ENCODE data around the gene ADARB1.

ADARB1 gene

GRCh38 chr21:45096217-45096616 lies 21.8 kb downstream of the ADARB1 start:
- TF ChIP-seq FOXA1 (IDR thresholded peaks at IDR 0.05) = no peak
- TF ChIP-seq HDGF (IDR thresholded peaks at IDR 0.05; ENCODE audit: borderline replicate concordance) = no peak
- TF ChIP-seq SUZ12 (IDR thresholded peaks at IDR 0.05) = no peak
- TF ChIP-seq SP1 (IDR thresholded peaks at IDR 0.05) = no peak
- no peak for TF ChIP-seq CTBP1 (IDR thresholded peaks at IDR 0.05; ENCODE audit: borderline replicate concordance)
- no peak for TF ChIP-seq TARDBP (IDR thresholded peaks at IDR 0.05)
- DNase-seq (ENCODE audit: extremely low spot score) = no peak
- POLR2A ChIA-PET = no interaction called here
- CTCF ChIA-PET = interaction anchor here (1.4 kb wide), 1 partner anchor 44 kb away, joined by 4 read pairs; no protein-coding TSS in a partner anchor

GRCh38 chr21:45097827-45098387 lies 23.5 kb downstream of the ADARB1 start:
- DNase-seq (ENCODE audit: extremely low spot score) = no peak
- TF ChIP-seq SP1 (IDR thresholded peaks at IDR 0.05) = no peak
- POLR2A ChIA-PET = no interaction called here
- CTCF ChIA-PET = interaction anchor here (0.7 to 2.4 kb wide), 4 partner anchors 22 to 43 kb away, joined by 3 to 20 read pairs (median 8); no protein-coding TSS in a partner anchor

GRCh38 chr21:45098867-45099266 lies 24.5 kb downstream of the ADARB1 start:
- ChIA-PET POLR2A (no interaction called here), CTCF (interaction anchor here (1.0 to 2.4 kb wide), 4 partner anchors 13 to 39 kb away, joined by 4 to 20 read pairs (median 9); no protein-coding TSS in a partner anchor)
- DNase-seq (ENCODE audit: extremely low spot score) = peak; percentile 54
- TF ChIP-seq CTBP1 (IDR thresholded peaks at IDR 0.05; ENCODE audit: borderline replicate concordance) (no peak), PKNOX1 (IDR thresholded peaks at IDR 0.05) (0 out of 2 replicates have a peak, but pooled peaks have one; percentile 35), BHLHE40 (IDR thresholded peaks at IDR 0.05; ENCODE audit: borderline replicate concordance) (no peak), FOXA1 (IDR thresholded peaks at IDR 0.05) (no peak)

GRCh38 chr21:45099571-45099970 lies 25.2 kb downstream of the ADARB1 start:
- ChIA-PET POLR2A (no interaction called here), CTCF (interaction anchor here (1.7 to 2.4 kb wide), 3 partner anchors 14 to 38 kb away, joined by 5 to 20 read pairs (median 13); no protein-coding TSS in a partner anchor)
- DNase-seq (ENCODE audit: extremely low spot score) = no peak
- TF ChIP-seq LEF1 (IDR thresholded peaks at IDR 0.05; ENCODE audit: borderline replicate concordance) (no peak), SP1 (IDR thresholded peaks at IDR 0.05) (no peak)

GRCh38 chr21:45100866-45101265 lies 26.5 kb downstream of the ADARB1 start:
- TF ChIP-seq FOXA1 (IDR thresholded peaks at IDR 0.05) (no peak), NFRKB (IDR thresholded peaks at IDR 0.05) (no peak), SUZ12 (IDR thresholded peaks at IDR 0.05) (no peak), FOXK2 (IDR thresholded peaks at IDR 0.05) (no peak), LEF1 (IDR thresholded peaks at IDR 0.05; ENCODE audit: borderline replicate concordance) (no peak), BHLHE40 (IDR thresholded peaks at IDR 0.05; ENCODE audit: borderline replicate concordance) (no peak), CTBP1 (IDR thresholded peaks at IDR 0.05; ENCODE audit: borderline replicate concordance) (no peak), L3MBTL2 (conservative IDR thresholded peaks at IDR 0.05) (no peak), ELF4 (IDR thresholded peaks at IDR 0.05) (no peak), HDGF (IDR thresholded peaks at IDR 0.05; ENCODE audit: borderline replicate concordance) (no peak), FOXM1 (IDR thresholded peaks at IDR 0.05; ENCODE audit: borderline replicate concordance) (no peak), TARDBP (IDR thresholded peaks at IDR 0.05) (no peak), SP1 (IDR thresholded peaks at IDR 0.05) (no peak), PKNOX1 (IDR thresholded peaks at IDR 0.05) (no peak), ARNT (IDR thresholded peaks at IDR 0.05) (no peak), ZNF384 (IDR thresholded peaks at IDR 0.05) (no peak)
- no peak for DNase-seq (ENCODE audit: extremely low spot score)
- ChIA-PET CTCF (no interaction called here), POLR2A (no interaction called here)

GRCh38 chr21:45102391-45102932 lies 28.1 kb downstream of the ADARB1 start:
- POLR2A ChIA-PET = no interaction called here
- DNase-seq (ENCODE audit: extremely low spot score) = no peak

More at GRCh38 chr21:45102391-45102932, 28.1 kb downstream of the ADARB1 start:
- TF ChIP-seq L3MBTL2 (conservative IDR thresholded peaks at IDR 0.05) (no peak), NFRKB (IDR thresholded peaks at IDR 0.05) (no peak), PKNOX1 (IDR thresholded peaks at IDR 0.05) (no peak), ARNT (IDR thresholded peaks at IDR 0.05) (no peak), SUZ12 (IDR thresholded peaks at IDR 0.05) (no peak), ZNF384 (IDR thresholded peaks at IDR 0.05) (no peak), CTBP1 (IDR thresholded peaks at IDR 0.05; ENCODE audit: borderline replicate concordance) (no peak), ELF4 (IDR thresholded peaks at IDR 0.05) (no peak), HDGF (IDR thresholded peaks at IDR 0.05; ENCODE audit: borderline replicate concordance) (no peak), TARDBP (IDR thresholded peaks at IDR 0.05) (no peak), FOXA1 (IDR thresholded peaks at IDR 0.05) (no peak), FOXK2 (IDR thresholded peaks at IDR 0.05) (no peak), SP1 (IDR thresholded peaks at IDR 0.05) (no peak), FOXM1 (IDR thresholded peaks at IDR 0.05; ENCODE audit: borderline replicate concordance) (no peak), BHLHE40 (IDR thresholded peaks at IDR 0.05; ENCODE audit: borderline replicate concordance) (no peak), LEF1 (IDR thresholded peaks at IDR 0.05; ENCODE audit: borderline replicate concordance) (no peak)
- CTCF ChIA-PET = interaction anchor here (0.8 to 2.1 kb wide), 7 partner anchors 11 to 35 kb away, joined by 3 to 9 read pairs (median 5); no protein-coding TSS in a partner anchor

Measured in HEK293T (cell line).